ENCODE data around the gene TBC1D5.

DNA sequence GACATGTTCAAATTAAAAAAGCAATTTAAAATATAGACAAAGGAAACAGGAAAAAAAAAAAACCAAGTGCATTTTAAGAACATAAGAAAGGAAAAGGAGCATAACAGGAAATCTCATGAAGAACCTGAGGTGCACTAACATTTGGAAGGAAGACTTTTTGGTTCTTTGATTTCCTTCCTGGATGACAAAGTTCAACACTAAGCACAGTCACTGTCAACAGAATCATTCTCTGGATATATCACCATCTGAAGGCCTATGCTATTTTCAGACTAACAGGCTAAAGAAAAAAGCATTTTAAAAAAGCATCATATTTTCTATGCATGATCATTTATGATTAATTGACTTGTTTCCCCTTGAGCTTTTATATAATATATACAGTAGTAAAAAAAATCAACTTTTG lies 508.0 kb downstream of the TBC1D5 start:
- TF ChIP-seq, protein P1, sequence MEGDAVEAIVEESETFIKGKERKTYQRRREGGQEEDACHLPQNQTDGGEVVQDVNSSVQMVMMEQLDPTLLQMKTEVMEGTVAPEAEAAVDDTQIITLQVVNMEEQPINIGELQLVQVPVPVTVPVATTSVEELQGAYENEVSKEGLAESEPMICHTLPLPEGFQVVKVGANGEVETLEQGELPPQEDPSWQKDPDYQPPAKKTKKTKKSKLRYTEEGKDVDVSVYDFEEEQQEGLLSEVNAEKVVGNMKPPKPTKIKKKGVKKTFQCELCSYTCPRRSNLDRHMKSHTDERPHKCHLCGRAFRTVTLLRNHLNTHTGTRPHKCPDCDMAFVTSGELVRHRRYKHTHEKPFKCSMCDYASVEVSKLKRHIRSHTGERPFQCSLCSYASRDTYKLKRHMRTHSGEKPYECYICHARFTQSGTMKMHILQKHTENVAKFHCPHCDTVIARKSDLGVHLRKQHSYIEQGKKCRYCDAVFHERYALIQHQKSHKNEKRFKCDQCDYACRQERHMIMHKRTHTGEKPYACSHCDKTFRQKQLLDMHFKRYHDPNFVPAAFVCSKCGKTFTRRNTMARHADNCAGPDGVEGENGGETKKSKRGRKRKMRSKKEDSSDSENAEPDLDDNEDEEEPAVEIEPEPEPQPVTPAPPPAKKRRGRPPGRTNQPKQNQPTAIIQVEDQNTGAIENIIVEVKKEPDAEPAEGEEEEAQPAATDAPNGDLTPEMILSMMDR (conservative IDR thresholded peaks at IDR 0.05), result no peak
- no peak for TF ChIP-seq ZFX (IDR thresholded peaks at IDR 0.05)
